DMS79 treated with DMSO at 0.1 percent for 48 hours (cell line): ENCODE results near the gene ARHGEF38.
"Not testable (repeated sequence)": the region's sequence is repeated elsewhere in the genome, so short reads cannot be mapped to it uniquely, and the experiment has no call there.

ENCODE experiments used
- DNase-seq: peaks from one replicate; lab custom pipeline; 2025; lab: John Stamatoyannopoulos, UW

ARHGEF38 gene

GRCh38 chr4:105609819-105610218 is 57.4 kb downstream of the ARHGEF38 start:
- DNase-seq: not testable (repeated sequence)

DNA sequence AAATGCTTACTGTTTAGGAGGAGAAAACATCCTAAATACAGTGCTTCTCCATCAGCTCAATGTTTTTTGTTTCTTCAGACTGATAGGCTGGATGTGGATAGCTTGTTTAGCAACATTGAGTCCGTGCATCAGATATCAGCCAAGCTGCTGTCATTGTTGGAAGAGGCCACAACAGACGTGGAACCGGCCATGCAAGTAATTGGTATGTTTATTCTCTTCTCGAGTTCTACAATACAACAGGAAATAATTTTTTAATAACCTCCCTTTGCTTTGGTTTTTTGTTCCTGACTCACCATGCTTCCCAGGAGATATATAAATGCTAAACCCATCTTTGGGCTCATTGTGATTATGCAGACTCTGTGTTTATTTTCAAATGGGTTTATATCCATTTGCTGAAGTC is 60.9 kb downstream of the ARHGEF38 start:
- DNase-seq: no peak

DNA sequence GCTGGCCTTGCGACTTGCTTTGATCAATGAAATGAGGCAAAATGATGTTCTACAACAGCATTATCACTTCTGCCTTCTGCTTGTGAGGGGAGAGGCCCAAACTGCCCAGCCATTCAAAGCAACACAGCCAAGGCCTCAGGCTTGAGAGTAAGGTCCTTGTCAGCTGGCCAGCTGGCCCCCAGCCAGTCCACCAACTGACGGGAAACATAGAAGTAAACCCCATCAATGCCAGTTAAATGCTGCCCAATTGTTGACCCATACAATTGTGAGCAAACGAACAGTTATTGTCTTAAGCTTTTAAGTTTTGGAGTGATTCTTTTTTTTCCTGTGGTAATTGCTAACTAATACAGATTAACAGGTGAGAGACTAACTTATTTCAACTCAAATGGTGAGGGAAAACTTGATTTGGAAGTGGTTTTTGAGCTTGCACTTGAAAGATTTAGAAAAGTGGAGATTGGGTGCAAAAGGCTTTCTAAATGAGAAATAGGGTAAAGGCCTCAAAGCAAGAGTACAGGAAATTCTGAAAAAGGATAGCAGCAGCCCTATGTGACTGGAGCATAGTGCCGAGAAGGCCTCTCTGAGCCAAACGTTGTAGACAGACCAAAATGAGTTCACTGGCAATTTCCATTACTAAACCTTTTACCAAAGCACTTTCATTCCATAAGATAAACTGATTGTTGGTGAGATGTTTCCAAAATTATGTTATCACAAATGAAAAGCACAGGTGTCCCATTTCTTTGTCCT is 66.9 kb downstream of the ARHGEF38 start:
- no peak for DNase-seq

GRCh38 chr4:105620640-105621323 is 68.4 kb downstream of the ARHGEF38 start:
- no peak for DNase-seq

GRCh38 chr4:105622269-105622668 is 69.8 kb downstream of the ARHGEF38 start:
- DNase-seq: no peak

GRCh38 chr4:105623099-105623498 is 70.7 kb downstream of the ARHGEF38 start:
- no peak for DNase-seq

DNA sequence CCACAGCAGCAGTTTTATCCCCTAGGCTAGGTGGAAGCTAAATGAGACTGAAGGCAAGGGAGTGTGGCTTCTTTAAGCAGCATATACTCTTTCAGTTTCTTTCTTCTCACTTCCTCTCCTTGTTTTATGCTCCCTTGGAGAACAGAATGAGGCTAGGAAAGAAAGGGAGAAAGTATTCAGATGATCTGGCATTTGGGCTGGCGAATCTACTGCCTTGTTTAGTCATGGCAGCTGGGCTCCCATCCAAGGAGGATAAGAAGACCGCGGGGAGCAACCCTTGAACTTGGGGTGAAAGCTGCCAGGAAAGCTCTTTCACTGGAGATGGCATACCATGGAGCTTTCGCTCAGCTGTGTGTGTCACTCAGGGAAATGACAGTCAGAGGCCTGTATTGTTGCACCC is 72.1 kb downstream of the ARHGEF38 start:
- no peak for DNase-seq

- no peak for DNase-seq
These were observed 72.8 kb downstream of the ARHGEF38 start for GRCh38 chr4:105625214-105625613.

DNA sequence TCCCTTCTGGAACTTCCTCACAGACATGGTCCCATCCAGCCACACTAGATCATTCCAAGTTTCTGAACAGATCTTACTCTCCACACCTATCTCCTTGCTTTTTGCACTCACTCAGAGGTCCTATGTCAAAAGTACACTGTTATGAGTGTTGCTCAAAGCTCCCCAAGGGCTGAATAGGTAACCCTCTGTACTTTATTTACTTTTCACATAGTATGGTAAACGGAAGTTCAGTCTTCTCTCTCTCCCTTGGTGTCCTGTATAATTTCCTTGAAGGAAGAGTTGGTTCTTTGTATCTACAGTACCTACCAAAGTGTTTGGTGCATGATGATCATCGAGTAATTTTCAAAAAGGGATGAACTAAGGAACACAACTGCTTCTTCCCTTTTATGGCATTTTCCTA is 74.4 kb downstream of the ARHGEF38 start:
- no peak for DNase-seq

GRCh38 chr4:105627620-105628019 is 75.2 kb downstream of the ARHGEF38 start:
- DNase-seq: no peak

DNA sequence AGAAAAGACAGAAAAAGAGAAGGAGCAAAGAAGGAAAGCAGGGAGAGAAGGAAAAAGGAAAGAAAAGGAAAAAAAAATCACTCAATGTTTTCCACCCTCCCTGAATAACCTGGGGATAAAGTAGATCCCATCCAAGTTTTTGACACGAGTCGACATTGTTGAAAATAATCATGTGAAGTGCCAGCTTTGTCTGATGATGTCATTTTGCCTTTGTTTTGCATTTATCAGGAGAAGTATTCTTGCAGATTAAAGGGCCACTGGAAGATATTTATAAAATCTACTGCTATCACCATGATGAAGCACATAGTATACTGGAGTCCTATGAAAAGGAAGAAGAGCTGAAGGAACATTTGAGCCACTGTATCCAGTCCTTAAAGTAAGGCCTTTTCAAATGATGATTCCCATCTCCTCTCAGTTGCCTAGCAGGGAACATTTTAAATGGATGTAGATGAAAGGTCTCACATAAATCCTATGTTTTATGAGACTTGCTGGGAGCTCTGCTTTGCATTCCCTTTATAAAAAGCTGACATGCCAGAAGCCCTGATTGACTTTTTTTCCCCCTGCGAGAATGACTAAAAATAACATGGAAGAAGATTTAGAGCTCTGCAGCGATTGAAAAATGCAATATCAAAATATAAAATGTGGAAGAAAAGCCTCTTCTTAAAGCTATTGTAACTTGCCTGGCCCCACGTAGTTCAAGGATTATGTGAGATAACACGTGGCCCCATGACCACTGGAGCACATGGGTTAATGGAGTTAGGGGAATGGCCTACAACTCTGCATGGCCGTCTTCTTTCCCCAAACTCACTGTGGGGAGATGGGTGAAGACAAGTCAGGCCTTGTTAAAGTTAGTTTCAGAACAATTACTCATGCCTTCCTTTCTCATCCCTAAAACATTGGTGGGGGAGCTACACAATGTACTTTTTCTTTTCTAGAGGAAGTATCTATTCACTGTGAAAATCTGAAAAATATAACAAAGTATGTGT is 78.5 kb downstream of the ARHGEF38 start:
- no peak for DNase-seq

- DNase-seq: no peak
These were observed 79.5 kb downstream of the ARHGEF38 start for GRCh38 chr4:105631818-105632400.

DNA sequence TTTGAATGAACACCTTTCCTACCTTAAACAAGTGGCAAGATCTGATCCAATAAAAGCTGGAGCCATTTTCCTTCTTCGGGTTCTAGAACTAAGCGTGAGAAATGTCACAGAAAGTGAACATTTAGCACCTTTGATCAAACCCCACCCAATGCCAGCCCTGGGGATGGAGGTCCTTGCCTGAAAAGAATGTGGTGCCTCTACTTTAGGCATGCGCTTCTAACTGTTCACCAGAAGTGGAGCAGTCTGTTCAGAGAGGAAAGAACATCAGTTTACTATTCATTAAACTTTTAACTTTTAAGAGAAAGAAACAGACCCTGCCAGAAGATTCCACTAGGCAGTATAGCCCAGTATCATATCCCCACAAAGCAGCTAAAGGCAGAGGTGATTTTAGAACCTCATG is 80.2 kb downstream of the ARHGEF38 start:
- no peak for DNase-seq

DNA sequence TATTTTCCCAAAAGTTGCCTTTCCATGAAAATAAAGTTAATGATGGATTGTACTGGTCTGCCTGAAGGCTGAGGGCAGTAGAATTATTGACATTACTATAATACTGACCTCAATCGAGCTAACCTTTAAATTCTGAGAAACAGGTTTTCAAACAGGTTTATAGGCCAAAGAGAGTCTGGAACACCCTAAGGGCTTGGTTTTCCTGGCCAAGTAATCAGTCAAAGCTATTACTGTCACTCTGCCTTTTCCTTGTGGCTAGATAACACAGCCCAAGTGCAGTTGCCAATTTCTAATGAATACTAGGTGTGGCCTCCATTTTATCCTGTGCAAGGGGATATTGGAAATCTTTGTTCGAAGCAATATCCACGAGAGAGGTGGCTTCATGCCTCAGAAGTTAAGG is 80.8 kb downstream of the ARHGEF38 start:
- DNase-seq: no peak

DNA sequence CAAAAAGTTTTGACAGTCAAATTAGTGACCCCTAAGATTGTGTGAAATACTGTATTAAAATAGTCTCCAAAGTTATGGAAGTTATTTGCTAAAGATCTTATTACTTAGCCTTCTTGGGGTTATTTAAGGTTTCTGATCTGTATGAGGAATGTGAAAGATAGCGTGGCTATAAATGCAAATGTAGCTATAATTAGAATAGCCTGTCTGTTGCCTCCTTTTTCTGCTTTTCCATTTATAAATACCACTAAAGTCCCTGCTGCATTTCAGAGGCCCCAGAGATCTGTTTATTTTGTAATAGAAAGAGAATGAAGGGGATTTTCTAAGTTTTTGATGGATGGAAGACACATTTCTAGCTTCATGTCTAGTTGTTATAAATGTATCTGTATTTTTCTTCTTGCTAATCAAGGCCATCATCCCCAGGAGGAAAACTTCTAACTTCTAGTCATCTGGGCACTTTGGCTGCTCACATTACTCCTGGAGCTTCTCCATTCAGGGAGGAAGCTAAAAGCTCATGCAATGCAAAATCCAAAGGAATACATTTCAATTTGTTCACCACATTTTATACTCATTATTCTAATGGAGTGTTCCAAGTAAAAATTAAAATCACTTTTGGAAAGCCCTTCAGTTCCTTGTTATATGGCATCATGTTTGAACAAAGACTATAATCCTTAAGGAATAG is 82.1 kb downstream of the ARHGEF38 start:
- DNase-seq: no peak

GRCh38 chr4:105637408-105638176 is 85.2 kb downstream of the ARHGEF38 start:
- DNase-seq: peak; percentile 35

DNA sequence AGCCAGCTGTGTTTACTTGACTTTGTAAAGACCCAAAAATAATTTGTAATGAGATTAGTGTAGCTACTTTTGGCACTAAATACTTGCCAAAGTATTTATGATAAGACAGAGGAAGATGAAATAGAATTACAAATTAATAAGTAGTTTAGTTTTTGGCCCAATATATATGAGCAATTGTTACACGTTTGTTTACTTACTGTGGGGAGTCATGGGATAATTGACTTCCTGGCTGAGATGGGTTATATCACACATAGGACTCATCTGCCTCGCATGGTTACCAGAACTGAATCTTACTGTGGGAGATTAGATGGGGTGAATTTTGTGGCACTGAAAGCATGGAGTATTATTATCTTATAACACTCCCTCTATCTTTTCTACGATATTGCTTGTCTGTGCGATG is 89.4 kb downstream of the ARHGEF38 start:
- no peak for DNase-seq

GRCh38 chr4:105644257-105644656 is 91.8 kb downstream of the ARHGEF38 start:
- DNase-seq: no peak

GRCh38 chr4:105645440-105645839 is 93.0 kb downstream of the ARHGEF38 start:
- no peak for DNase-seq

- DNase-seq: no peak
These were observed 97.8 kb downstream of the ARHGEF38 start for GRCh38 chr4:105650190-105650589.

GRCh38 chr4:105651884-105652283 is 99.5 kb downstream of the ARHGEF38 start:
- no peak for DNase-seq
